GM21737 (cell line): ENCODE measurements around the gene ATP1A3.

Source experiments
- ATAC-seq: cut with Tn5 transposase; IDR thresholded peaks from one replicate; pipeline ENCODE4 v1.9.1; 2021; ENCODE audit warnings: mild to moderate bottlenecking, moderate library complexity; ENCODE audit not compliant: unreplicated experiment

The ATP1A3 gene

DNA sequence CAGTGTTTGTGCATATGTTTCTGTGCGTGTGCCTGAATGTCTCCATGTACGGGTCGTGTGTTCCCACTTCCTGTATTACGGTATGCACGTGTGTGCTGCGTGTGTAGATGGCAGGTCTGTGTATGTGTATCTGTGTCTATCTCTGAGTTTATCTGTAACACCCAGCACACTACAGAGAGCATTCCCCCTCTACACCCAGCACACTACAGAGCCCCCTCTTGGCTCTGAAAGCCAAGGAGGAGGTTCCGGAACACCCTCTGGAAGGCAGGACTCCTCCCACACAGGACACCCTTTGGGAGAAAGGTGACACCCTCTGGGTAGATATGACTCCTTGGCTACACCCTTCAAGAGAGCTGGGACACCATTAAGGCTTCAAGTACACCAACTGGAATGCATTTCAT is 63.7 kb downstream of the ATP1A3 start:
- no peak for ATAC-seq

DNA sequence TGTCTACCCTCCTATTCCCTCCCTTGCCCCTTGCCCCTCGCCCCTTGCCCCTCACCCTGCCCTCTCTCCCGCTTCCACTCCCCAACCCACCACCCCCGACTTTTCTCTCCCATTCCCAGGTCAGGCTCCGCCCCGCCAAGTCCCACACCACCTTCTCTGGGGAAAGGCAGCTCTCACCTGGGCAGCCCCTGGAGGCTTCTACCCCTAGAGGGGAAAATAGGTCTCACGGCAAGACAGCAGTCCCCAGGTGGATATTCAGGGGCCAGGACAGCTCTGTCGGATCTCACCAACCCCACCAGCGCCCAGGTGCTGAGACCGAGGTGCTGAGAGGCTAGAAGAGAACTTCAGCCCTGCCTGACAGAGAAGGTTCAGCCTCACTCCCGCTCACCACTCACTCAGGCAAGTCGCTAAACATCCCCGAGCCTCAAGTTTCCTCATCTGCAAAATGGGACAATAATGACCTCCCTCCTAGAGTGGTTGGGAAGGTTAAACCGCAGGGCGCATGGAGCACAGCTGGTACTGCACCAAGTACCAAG is 64.4 kb downstream of the ATP1A3 start:
- ATAC-seq: no peak

DNA sequence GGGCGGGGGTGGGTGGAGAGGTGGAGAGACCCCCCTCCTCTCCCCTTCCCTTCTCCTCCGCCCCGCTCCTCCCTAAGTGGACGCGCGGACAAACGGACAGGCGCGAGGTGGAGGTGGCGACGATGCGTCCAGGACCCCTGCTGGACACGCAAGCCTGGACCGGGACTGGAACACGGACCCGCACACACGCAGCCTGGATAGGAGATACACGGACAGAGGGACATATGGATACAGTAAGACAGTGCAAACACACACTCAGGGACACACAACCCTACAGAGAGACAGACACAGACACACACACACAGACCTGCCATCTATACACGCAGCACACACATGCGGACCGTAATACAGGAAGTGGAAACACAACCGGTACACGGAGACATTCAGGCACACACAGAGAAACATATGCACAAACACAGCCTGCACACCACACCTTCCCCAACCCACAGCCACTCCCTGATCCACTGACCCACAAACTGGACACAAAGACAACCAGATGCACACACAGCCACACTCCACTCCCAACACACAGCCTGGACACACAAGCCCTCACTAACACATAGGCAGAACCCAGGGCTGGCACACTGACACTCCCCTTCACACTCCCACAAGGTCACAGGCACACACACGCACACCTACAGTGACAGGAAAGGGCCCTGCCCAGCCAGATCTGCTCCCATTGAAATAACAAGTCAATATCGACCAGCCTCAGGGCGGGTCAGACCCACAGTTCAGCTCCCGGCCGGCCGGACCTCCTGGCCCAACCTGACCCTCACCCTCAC is 65.1 kb downstream of the ATP1A3 start:
- ATAC-seq: no peak

DNA sequence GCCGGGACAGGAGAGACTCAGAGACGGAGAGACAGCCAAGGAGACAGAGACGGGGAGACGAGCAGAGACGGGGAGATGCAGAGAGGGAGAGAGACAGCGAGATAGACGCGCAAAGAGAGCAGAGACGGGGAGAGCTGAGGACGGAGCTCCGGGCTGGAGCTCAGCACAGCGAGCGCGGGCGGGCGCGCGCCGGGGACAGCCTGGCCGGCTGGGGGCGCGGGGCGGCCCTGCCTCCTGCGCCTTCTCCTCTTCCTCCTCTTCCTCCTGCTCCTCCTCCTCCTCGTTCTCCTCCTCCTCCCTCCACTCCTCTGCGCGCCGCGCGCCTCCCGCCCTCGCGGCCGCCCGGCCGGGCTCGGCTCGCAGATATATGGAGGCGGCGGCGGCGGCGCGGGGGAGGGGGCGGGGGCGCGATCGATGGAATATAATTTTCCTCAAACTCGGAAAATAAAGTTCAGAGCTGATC is 65.8 kb downstream of the ATP1A3 start, which contains the start of gene ERFL:
Gene ERFL (minus strand): TSS at position 229 of the 463 bp plus-strand sequence. CDS start 15,530 bp downstream, outside the sequence.
- no peak for ATAC-seq

DNA sequence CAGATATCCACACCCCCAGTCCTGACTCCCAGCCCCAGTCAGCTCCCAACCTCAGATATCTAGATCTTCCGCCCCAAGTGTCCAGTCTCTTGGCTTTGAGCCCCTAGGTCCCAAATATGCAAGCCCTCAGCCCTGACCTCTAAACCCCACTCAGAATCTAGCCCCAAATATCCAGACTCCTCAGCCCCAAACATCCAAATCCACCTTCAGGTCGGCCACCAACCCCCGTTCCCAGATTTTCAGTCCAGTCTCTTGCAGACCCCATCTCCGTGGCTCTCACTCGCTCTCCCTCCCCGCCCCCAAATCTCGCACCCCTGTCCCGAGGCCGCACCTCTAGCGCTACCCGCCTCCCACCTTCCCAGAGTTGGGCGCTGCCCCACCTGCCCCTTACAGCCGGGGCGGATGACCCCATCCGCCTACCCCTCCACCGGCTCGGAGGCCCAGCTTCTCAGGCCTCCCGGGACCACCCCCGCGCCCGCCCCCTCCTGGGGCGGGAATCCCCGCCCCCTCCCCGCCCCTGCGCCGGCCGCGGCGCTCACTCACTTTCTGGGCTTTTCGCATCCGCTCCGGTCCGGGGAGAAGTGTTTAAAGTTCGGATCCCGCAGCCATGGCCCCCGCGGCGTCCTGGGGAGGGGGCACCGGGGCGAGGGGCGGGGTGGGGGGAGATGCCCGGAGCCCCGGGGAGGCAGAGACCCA is 66.4 kb downstream of the ATP1A3 start:
- ATAC-seq: no peak

DNA sequence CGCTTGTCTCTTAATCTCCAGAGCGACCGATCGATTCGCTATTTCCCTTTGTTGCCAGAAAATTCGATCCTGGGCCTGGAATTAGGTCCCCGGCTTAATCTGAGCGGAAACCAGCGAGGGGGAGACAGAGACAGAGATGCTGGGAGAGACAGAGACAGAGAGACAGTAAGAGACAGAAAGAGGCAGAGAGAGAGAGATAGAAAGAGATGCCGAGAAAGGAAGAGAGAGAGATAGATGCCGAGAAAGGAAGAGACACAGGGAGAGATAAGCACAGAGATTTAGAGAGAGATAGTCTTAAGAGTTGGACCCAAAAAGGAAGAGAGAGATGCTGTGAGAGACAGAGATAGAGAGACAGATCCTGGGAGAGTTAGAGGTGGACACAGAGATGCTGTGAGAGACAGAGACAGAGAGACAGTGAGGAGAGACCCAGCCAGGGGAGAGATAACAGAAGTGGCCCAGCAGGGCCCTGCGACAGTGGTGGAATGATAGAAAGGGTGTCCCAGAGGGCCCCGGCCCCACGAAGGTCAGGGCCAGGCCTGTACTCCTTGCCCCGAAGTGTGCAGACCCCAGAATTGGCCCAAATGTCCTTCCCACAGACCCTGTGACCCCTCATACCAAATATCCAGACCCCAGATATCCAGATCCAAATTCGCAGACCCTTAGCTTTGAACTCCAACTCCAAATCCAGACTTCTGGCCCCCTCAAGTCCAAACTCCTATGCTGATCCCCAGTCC is 67.1 kb downstream of the ATP1A3 start:
- no peak for ATAC-seq

DNA sequence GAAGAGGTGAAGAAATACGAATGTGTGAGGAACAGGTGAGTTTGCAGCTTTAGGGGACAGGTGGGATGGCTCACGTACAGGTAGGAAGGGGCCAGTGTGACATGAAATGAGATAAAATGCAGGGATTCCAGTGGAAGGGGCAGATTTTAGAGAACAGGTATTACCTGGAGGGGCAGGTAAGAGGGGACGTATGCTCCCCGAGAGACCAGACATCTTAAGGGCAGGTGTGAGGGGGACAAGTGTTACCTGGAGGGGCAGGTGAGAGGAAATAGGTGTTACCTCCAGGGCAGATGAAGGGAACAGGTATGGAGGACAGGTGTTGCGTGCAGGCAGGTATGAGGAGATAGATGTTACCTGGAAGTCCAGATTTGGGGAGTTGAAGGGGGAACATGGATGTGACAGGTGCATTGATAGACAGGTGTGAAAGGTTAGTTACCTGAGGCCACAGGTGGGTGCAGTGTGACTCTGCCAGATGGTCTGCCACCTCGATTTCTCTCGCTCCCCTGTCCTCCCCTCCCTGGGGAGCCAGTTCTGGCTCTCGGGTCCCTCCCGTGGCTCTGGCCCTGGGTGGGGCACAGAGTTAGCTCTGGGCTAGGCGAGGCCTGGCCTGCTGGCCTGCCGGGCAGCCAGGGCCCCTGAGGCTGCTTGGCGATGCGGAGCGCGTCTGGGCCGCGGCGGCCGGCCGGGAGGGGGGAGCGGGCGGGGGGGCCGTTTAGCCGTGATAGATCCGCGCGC is 67.8 kb downstream of the ATP1A3 start:
- no peak for ATAC-seq

DNA sequence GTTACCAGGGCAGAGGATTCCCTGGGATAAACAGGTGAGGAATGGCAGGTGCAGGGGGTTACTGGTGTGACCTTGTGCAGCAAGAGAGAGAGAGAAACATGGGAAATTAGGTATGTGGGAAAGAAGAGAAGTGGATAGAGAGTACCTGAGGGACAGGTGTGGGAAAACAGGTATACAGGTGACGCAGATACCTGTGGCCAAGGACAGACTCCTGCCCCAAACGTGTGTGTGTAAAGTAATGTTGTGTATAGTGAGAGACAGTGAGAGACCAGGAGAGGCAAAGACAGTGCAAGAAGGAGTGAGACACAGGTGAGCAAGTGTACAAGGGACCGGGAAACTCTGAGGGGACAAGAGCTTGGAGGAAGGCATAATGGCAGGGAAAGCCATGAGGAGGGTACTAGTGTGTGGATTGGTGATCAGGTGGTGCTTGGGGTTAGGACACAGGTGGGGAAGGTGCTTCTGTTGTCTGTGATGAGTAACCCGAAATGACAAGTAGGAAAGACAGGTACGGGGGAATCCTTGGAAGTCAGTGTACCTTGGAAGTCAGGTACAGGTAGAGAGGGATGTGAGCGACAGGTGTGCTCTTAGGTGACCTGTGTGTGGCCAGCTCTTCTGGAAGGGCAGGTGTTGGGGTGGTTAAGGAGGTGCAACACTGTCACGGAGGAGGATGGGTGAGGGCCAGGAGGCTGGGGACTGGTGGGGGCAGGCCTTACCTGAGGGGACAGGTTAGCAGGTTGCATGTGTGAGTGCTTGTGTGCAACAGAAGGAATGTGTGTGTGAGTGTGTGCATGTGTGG is 68.6 kb downstream of the ATP1A3 start:
- no peak for ATAC-seq

DNA sequence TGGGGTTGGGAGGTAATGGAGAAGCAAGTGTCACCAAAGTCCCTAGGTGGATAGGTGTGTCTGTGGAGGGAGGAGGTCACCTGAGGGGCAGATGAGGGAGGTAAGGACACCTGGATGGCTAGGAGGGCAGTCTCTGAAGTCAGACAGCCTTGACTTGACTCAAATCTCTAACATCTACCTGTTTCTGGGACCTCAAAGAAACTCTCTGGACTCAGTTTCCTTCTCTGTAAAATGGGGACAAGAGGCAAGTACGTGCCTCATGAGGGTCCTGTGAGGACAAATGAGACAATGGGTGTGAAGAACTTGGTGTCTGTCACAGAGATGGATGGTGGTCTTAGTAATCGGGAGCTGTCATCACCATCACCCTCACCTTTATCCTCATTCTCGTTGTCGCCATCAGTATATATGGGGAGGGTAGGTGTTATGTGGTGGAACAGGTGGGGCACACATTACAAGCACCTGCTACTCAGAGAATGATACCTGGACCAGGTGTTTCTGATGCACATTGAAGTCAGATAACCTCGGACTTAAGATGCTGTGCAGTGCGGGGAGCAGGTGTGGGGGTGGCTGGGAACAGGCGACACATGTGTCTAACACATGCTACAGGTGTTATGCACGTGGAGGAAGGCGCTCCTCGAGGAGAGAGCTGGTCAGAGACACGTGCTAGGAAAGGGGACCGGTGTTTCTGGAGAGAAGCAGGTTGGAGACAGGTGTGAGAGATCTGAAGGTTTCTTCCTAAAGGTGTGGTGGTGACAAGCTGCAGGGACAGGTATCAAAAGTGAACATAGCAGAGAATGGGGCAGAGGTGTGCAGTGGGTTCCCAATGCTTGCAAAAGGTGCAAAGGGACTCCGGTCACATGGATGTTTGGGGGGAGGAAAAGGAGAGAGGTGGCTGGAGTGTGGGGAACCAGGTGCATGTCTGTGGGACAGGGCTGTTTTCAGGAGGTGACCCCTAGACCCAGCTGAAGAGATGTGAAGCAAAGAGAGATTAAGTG is 69.6 kb downstream of the ATP1A3 start:
- ATAC-seq: no peak

DNA sequence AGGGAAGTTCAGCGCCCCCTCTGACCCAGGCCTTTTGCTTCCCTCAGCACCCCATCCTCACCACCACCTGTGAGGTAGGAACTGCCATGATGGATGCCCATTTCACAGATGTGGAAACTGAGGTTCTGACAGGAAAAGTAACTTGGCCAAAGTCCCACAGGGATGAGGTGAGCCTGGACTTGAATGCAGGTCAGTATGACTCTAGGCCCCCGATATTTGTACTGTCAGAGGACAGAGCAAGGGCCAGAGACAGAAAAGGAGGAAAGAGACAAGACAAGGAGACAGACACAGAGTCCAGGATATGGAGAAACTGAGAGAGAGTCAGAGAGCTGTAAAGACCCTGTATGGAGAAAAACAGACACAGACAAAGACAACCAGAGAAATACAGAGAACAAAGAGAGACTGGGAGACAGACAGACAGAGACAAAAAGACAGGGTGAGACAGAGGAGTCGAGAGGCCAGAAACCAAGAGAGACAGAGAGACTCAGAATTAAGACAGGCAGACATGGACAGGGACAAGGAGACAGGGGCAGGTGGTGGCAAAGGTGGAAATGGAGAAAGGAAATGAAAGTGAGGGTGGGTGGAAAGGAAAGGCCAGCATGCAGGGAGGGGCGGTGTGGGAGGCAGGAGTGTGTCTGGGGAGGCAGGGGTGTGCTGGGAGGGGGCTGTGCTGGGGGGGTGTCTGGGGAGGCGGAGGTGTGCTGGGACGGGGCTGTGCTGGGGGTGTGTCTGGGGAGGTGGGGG is 70.8 kb downstream of the ATP1A3 start:
- ATAC-seq: no peak

DNA sequence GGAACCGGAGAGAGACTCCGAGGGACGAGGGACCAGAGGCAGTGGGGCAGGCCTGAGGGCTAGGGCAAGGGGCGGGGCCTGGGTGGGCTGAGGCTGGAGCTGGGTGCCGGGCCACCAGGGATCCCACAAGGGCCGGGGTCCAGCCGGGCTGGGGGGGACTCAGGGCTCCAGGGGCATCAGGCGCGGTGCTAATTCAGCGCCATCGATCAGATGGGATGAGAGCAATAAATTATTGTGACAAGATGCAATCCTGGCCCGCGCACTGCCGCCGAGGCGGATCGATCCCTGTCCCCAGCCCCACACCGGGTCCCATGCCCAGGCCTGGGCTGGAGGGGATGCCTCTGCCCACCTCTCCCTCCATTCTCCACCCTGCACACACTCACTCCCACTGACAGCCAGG is 71.4 kb downstream of the ATP1A3 start:
- no peak for ATAC-seq

DNA sequence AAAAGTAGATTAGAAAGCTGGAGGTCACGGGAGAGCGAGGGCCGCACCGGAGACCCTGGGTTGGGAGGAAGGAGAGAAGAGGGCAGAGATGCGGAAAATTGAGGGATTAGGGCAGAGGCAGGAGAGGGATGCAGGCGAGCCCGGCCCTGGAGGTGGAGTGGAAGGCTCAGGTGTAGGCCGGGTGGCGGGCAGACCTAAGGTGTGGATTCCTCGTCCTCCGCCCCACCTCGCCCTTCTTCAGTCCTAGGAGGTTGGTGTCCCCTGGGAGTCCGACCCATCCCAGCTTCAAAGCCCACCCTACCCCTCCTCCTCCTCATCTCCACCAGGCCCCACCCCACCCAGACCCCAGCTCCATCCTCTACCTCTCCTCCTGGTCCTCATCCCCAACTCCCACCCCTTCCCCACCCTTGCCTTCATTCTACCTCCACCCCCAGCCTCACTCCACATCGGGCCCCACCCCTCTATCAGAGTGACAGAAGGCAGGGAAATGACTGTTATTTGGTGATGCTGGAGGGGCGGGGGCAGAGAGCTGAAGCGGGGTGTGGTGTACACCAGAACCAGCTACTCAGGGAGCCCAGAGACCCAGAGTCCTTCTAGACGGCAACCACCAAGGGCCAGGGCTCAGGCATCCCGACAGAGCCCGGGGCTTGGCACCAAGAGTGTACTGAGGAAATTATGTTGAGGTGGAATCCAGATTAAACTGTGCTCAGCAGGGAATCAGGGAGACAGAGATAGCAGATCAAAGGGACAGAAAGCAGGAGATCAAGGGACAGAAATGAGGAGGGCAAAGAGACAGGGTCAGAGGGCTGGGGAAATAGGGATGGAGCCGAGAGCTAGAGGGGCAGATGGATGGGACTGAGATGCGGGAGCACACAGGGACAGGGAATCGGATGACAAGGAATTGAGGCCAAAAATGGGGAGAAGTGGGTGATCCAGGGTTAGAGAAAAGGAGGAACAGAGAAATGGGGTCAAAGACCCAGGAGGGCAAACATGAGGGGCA is 72.2 kb downstream of the ATP1A3 start:
- no peak for ATAC-seq

DNA sequence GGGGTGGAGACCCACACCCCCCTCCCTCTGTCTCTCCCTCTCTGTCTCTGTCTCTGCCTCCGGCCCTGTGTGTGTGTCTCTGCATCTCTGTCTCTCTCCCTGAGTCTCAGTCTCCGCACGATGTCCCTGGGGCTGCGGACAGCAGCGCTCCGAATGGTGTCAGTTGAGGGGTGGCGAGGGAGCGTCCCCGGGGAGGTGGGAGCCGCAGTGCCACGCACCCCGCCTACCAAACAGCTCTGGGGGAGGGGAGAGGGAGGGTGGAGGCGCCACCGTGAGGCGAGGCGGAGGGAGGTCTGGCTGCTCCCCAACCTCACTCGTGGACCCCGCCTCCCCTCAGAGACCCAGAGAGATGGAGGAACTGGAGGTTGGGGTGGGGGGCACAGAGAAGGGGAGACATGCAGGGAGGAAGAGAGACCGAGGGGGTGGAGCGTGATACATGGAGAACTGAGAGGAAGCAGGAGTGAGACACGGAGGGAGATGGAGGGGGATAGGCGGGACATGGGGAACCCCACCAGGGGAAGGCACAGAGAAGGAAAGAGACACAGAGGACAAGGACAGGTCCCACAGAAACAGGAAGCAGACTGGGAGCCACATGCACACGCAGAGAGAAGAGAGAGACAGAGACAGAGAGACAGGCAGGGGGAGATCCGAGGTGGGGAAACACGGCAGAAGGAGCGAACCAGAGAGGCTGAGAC is 73.0 kb downstream of the ATP1A3 start:
- no peak for ATAC-seq

DNA sequence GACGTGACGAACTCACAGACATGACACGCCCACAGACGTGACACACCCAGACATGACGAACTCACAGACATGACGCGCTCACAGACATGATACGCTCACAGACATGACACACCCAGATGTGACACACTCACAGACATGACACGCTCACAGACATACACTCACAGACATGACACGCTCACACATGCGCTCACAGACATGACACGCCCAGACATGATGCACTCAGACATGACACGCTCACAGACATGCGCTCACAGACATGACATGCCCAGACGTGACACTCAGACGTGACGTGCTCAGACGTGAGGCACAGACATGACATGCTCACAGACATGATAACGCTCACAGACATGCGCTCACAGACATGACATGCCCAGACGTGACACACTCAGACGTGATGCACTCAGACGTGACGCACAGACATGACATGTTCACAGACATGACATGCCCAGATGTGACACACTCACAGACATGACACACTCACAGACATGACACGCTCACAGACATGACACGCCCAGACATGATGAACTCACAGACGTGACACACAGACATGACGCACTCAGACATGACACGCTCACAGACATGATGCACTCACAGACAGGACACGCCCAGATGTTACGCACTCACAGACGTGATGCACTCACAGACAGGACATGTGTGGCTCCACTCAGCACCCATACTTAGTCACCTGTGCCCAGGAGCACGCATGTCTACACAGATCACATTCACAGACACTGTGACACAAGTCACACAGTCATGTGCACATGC is 73.9 kb downstream of the ATP1A3 start:
- ATAC-seq: no peak

DNA sequence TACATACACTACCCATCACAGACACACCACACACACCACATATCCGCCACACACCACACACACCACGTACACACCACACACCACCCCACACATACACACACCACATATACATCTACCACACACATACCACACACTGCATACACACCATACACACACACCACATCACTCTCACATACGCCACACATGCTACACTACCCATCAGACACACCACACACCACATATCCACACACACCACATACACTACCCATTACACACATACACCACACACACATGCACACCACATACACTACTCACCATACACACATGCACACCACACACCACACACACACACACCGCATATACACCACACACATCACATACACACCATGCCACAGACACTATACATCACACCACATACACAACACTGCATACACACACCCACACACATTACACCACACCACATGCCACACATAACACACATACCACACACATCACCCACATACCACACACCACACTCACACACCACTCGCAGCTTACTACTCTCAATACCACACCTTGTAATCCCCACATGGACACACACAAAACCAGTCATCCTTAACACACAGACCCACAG is 75.3 kb downstream of the ATP1A3 start:
- ATAC-seq: no peak
